Stimulated activated CD4-positive, alpha-beta T cell treated with anti-CD3 and anti-CD28 coated beads, Interleukin-1b, Interleukin-23, amount 100 ng/mL, for 24 hours (primary cell): ENCODE data around the gene C2orf69.

Experiments
- DNase-seq, 4 experiments: peaks; one replicate each; pipeline ENCODE4 v3.0.0-alpha.2; 2020; ENCODE audit warnings: low read depth in 4 of 4, low spot score in 1 of 4

C2orf69 gene

GRCh38 chr2:199962203-199962602 lies 51.1 kb downstream of the C2orf69 start:
- DNase-seq, result no peak

DNA sequence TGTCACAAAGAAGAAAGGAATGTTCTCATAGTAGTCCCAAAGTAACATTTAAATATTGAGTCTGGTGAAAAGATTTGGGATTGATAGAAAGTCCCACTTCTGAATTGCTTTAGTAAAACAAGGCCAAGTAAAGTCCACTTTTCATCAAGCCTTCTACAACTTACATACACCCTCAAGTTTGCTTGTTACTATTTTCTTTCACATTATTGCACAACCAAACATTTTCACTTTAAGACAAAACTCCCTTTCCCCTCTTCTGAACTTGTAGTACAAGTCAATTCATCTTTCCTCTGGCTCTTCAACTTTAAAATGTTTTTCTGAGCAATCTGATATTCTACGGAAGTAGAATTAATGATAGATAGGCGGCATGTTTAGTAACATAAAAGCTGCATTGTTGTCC lies 55.3 kb downstream of the C2orf69 start:
- DNase-seq, result no peak

DNA sequence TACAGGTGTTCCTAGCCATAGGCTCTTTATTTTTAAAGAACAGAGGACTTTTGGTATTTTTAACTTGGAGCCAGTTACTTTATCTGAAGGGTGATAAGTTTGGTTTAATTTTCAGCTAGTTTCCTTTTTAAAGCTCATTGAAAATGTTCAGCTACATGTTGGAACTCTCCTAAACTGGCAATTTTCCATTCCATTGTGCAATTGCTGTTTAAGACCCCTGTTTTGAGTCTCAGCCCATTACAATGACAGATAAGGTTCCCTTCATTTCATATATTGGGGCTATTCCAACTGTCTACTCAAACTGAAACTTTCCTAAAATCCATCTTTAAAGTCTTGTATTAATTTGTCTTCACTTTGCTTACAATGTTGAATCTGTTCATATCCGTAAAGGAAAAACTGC lies 55.9 kb downstream of the C2orf69 start:
- DNase-seq, result no peak

DNA sequence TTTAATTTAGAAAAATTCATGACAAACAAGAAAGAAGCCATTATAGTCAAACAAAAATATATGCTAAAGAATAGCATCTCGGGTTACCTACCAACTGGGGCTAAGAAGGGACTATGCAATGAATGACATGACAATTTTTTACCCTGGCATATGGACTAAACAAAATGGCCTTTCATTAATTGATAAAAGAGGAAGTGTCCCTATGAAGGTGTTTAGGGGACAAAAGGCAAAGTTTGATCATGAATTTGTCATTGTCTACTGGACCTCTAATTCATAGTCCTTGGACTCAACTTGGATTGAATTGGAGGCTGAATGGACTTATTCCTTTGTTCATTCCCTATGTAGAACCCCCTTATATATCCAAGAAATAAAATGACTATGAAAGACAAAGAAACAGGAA lies 57.0 kb downstream of the C2orf69 start:
- DNase-seq, result no peak

- no peak for DNase-seq
Observed at GRCh38 chr2:199972088-199972626, 61.1 kb downstream of the C2orf69 start.

DNA sequence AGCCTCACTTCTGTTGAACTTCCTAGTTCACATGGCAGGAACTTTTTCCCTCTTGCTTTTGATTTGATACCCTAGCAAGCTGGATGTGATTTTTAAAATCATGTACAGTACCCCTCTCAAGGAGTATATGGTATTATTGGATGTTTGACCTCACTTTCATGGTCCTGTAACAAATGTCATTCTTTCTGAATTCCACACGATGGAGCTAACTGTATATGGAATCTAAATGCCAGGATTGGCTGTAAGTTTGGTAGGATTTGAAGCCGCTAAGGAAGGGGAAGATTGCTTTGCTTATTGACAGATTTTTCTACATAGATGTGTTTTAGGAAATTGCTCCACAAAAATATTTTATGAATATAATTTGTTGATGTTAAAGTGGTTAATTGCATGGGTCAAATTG lies 62.6 kb downstream of the C2orf69 start:
- DNase-seq, result no peak

DNA sequence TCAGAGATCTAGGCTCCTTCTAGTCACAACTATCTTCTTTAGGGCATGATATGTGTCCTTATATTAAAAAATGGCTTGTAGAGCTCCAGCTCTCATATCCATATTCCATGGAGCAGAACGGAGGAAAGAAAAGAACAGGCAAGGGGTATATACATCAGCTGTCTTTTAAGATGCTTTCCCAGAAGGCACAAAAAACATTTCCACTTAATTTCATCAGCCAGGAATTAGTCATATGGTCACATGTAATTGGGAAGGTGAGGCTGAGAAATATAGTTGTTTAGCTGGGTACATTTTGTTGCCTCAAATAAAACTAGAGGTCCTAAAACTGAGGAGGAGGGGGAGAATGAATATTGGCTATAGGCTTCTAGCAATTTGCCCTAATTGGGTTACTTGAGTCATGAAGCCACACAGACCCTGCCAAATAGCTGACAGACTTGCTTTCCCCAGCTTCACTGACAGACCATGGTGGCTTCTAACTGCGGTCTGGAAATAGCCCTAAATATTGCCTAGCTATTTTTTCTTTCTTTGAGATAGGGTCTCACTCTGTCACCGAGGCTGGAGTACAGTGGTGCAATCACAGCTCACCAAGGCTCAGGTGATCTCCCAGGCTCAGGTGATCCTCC lies 64.3 kb downstream of the C2orf69 start:
- DNase-seq, result no peak
